ENCODE measurements around the gene PDLIM7. TPM values are rescaled to one million over a fixed set of nuclear protein-coding genes. Genes with fewer than 3 reads are reported as not detected.

PDLIM7 gene
- total RNA-seq, 1 donor from 2014 or later, result 6.5 TPM

DNA sequence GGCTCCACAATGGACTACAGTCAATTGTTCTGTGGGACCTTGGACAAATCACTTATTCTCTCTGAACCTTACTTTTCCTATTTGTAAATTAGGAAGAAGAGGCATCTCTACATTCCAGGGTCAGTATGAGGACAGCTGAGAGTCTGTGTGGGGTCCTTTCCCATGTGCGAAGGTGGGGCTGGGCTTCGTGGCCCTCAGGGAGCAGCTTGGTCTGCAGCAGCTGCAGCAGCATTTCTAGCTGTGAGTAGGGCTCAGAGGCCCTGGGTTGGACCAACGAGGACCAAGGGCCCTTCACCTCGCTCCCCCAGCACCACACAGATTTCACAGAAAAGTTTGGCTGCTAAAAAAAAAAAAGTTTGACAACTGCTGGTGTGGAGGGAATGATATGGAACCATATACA, 28.8 kb upstream of the PDLIM7 start:
- DNase-seq (ENCODE audit: low spot score in 2 of 2), result no peak
- no peak for FAIRE-seq

- DNase-seq (ENCODE audit: low spot score in 2 of 2) (no peak), FAIRE-seq (no peak)
Measured at GRCh38 chr5:177524941-177525655, 27.7 kb upstream of the PDLIM7 start.

DNA sequence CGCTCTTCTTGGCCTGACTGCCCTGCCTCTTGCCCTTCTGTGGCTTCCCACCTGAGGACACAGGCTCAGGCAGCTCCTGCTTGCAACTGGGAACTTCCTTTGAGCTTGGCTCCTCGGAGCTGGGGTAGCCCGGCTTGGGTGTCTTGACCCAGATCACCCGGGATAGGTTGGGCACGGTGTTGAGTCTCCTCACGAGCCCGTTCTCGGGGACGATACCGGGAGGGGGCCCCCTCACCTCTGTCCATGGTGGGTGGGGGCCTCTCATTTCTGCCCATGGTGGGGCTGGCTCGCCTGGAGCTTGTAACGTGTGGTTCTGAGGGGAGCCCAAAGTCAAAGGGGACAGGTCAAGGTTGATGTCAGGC, 27.1 kb upstream of the PDLIM7 start:
- FAIRE-seq, result no peak
- no peak for DNase-seq (ENCODE audit: low spot score in 2 of 2)

DNA sequence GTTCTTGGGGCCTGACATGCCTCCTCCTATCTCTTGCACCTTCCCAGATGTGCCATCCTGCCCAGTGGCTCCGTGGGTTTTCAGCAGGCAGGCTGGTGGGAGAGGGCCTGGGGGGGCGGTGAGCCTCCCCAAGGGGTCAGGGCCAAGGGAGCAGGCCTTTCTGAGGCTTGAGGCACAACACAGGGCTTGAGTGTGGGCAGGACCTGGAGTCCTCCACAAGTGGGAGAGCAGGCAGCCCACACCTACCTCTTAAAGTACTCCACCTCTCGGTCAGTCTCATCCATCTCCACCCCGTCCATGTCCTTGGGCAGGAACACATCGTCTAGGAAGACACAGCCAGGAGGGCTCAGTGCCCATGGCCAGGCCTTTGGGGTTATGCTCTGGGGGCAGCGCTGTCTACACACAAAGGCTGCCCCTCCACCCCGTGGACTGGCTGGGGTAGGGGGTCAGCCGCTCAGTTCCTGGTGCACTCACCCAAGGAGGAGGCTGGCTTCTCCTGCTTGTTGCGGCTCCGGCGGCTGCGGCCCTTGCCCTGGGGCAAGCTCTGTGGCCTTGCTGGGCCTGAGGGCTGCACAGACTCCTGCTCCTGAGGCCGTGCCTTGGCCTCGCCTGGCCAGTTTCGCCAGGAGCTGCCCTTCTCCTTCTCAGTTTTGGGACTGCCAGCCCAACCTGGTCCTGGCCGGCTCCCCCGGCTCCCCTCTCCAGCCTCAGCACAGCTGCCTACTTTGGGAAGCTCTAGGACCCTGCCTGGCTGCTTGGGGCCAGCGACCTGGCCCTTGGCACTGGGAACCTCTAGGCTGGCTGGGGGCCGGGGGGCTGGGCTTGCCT, 26.5 kb upstream of the PDLIM7 start:
- DNase-seq (ENCODE audit: low spot score in 2 of 2) (no peak), FAIRE-seq (no peak)

GRCh38 chr5:177520916-177521513, 23.6 kb upstream of the PDLIM7 start:
- no peak for FAIRE-seq
- no peak for DNase-seq (ENCODE audit: low spot score in 2 of 2)

- FAIRE-seq (no peak), DNase-seq (ENCODE audit: low spot score in 2 of 2) (no peak)
Measured at GRCh38 chr5:177520271-177520670, 22.9 kb upstream of the PDLIM7 start.

DNA sequence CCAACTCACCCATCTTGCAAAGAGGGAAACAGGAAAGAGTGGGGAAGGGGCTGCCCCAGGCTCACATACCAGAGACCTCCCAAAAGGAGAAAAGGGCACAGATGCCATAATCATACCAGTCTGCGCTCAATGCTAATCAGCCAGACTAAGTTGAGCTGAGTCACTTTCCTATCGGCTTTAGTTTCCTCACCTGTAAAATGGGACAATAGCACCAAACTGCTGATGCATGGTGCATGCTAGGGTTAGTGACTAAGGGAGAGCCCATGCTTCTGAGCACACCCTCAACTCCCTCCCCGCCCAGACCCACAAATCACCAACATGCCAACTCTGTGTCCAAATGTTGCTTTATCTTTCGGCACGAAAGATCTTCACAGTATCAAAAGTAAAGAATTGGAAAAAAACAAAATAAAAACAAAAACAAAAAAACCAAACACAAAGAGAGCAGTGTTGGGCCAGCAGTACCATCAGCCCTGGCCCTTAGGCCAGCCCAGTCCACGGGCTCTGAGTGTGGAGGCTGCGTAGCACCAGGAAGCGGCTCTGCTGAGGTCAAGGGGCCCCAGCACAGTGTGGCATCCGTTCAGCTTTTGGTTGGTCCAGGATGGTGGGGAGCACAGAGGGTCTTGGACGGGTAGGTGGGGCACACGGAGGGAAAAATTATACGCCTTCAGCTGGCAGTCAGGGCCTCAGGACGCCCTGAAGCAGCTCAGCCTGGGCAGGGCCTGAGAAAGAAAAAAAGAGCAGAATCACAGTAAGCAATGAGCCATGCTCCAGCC, 22.2 kb upstream of the PDLIM7 start:
- no peak for DNase-seq (ENCODE audit: low spot score in 2 of 2)
- no peak for FAIRE-seq

DNA sequence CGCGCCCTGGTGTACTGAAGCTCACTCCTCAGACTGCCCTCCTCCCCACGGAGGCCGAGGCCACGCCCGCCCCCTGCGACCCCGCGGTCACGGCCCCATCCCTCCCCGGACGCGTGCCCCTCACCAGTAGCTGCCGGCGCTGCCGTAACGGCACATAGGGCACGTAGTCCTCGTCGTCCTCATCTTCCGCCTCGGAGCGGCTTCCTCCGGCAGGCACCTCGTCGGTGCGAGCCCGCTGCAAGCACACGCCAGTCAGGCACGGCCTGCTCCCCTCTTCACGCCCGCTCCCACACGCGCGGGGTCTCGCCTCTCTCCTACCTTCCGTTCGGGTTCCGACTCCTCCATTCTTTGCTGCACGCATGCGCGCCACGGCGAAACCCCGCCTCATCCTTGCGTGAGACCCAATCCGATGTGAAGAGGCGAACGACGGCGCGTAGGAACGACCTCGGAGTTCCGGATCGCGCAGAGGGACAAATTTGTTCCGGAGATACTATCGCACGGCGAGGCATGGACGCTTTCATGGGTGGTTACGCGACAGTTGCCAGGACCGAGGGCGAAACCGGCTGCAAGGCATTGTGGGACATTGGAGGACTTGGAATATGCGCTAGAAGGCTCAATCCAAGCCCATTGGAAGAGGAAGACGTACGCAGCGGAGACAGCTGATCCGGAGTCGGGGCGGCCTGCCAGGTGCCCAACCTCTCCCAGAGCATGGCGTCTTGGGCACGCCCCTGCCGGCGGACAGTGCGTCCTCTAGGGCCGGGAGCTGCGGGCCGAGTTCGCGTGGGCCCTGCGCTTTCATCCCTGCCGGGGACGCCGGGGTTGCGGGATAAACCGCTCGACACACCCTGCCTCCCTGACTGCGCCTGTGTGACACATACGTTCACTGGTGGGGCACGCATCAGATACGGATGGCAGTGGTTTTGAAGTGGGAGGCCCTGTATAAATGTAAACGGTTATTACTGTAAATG, 19.5 kb upstream of the PDLIM7 start, which contains the start of gene DDX41:
TSS of gene DDX41 (minus strand) at position 361 of the 968 bp plus-strand sequence. CDS start at position 345, 16 bp downstream.
- FAIRE-seq, result peak; percentile 56
- DNase-seq (ENCODE audit: low spot score in 2 of 2), result peak; percentile 98 to 99

DNA sequence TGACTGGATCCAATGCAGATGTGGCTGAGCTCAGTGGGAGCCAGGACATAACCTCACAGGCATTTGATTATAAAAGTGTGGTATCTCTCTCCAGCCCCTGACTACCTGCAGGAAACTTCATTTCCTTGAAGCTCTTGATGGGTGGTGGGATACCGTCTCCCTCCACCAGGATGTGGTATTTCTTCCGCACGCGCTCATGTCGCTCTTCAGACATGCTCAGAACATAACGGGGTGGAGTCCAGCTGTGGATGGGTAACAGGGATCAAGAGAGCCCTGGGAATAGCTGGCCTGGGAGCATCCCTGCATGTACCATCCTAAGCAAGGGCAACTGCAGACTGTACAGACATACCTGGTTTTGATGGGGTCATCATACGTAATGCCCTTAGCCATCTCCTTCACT, 18.2 kb upstream of the PDLIM7 start:
- FAIRE-seq (no peak), DNase-seq (ENCODE audit: low spot score in 2 of 2) (no peak)

DNA sequence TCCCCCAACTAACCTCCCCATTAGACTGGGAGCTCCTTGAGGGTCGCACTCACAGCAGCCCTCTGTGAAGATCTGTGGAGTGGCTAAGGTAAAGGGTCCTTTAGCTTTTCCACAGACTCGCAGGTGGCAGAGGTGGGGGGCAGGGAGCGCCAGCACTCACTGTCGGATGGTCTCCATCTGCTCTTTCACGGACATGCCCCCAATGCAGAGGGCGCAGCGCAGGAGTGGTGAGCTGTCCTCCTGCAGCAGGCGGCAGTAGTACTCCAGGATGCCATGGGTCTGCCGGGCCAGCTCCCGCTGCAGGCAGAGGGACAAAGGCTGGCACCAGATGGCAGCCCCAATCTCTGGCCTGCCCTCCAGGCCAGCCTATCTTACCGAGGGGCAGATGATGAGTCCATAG, 17.1 kb upstream of the PDLIM7 start:
- FAIRE-seq, result no peak
- DNase-seq (ENCODE audit: low spot score in 2 of 2), result no peak

GRCh38 chr5:177513500-177513899, 16.1 kb upstream of the PDLIM7 start:
- DNase-seq (ENCODE audit: low spot score in 2 of 2), result no peak
- no peak for FAIRE-seq

DNA sequence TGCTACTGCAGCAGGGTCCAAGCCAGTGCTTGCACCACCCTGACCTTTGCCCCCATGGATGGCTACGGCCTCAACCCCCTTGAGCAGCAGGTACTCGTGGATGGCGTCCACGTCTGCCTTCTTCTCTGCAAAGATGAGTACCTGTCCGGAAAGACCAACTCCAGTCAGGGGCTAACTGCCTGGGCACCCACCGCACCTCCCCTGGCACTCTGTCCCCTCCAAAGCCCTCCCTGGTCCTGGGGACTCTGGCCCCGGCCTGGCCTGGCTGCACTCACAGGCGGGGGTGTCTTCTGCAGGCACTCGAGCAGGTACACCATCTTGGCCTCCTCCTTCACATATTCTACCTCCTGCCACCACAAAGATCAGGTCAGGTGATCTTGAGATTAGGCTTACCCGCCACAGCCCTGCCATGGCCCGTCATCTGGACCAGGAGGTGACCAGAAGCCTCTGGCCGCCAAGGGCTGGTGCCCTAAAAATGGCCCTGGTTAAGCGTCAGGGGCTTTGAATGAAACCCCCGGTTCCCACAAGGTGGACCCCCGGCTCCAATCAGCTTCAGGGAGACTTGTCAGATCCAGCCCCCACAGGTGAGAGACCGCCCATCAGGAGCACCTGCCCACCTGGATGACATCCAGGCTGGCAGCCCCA, 15.5 kb upstream of the PDLIM7 start:
- FAIRE-seq (no peak), DNase-seq (ENCODE audit: low spot score in 2 of 2) (no peak)

- FAIRE-seq, result no peak
Measured at GRCh38 chr5:177511796-177512675, 14.6 kb upstream of the PDLIM7 start.

DNA sequence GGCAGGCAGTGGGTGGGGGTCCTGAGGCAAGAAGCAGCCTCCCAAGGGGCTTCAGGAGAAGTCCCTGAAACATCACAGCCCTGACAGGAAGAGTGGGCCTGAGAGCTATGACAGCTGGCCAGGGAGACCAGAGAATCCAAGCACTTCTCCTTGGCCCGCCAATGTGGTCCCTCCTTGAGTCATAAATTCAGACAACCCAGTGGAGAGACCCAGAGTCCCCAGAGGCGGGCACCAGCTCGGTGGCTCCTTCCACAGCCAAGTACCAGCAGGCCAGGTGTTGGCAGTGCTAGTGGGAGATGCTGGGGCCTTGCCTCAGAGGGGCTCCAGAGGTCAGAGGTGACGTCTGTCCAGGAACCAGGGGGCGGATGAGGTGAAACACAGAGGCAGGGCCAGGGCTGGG, 13.8 kb upstream of the PDLIM7 start:
- FAIRE-seq (no peak), DNase-seq (ENCODE audit: low spot score in 2 of 2) (no peak)

More at GRCh38 chr5:177511796-177512675, 14.6 kb upstream of the PDLIM7 start:
- no peak for DNase-seq (ENCODE audit: low spot score in 2 of 2)

- FAIRE-seq, result no peak
Measured at GRCh38 chr5:177510567-177511053, 13.2 kb upstream of the PDLIM7 start.

DNA sequence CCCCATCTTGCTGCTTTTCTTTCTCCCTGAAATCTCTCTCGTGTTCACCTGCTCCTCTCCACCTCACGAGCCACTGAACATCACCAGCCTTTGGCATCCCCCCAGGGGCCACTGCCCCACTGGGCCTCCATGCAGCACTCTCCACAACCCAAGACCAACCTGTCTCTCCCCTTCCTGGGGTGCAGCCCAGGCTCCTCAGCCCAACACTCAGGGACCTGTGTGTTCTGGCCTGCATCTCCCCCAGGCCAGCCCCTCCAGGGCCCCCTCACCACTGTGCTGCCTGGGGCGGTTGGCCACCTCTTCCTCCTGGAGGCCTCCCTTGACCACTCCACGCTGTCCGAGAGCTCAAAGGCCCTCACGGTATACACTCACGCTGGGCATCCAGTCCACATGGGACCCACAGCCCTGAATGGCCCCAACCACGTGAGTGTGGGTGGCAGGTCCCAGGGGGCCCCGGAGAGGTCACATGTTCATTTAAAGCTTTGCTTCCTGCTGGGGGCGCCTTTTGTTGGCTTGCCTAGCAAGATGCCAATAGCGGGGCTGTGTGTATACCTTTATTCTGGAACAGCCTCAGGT, 12.7 kb upstream of the PDLIM7 start:
- DNase-seq (ENCODE audit: low spot score in 2 of 2), result no peak
- no peak for FAIRE-seq

More at GRCh38 chr5:177510567-177511053, 13.2 kb upstream of the PDLIM7 start:
- no peak for DNase-seq (ENCODE audit: low spot score in 2 of 2)

DNA sequence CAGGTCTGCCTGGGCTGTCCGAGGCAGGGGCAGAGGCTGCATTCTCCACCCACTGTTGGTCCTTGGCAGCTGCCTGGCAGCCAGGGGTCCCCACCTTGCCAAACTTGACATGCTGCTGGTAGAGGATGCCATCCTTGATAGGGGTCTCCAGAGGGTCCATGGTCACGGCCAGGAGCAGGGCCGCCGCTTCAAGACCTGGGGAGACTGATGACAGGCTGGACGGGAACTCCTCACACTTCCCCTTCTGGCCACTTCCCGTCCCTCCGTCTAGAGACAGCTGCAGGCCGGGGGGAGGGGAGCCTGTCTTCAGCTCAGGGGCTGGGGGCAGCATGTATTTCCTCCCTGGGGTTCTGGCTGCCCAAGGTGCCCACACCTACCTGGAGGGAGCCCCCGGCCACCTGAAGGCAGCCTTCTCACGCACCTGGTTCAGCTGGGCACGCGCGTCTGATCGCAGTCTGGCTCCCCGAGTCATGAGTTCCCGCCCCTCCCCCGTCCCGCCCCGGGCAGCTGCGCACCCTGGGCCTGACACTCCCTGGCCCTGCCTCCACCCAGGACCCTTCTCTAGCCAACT, 12.1 kb upstream of the PDLIM7 start, which contains the start of gene DOK3:
TSS of gene DOK3 (minus strand) at position 446 of the 571 bp plus-strand sequence. CDS start at position 160, 286 bp downstream.
- FAIRE-seq, result no peak
- no peak for DNase-seq (ENCODE audit: low spot score in 2 of 2)

Measured in frontal cortex (tissue), 4 donors.